ENCODE data around the gene ATP1B1.

DNA sequence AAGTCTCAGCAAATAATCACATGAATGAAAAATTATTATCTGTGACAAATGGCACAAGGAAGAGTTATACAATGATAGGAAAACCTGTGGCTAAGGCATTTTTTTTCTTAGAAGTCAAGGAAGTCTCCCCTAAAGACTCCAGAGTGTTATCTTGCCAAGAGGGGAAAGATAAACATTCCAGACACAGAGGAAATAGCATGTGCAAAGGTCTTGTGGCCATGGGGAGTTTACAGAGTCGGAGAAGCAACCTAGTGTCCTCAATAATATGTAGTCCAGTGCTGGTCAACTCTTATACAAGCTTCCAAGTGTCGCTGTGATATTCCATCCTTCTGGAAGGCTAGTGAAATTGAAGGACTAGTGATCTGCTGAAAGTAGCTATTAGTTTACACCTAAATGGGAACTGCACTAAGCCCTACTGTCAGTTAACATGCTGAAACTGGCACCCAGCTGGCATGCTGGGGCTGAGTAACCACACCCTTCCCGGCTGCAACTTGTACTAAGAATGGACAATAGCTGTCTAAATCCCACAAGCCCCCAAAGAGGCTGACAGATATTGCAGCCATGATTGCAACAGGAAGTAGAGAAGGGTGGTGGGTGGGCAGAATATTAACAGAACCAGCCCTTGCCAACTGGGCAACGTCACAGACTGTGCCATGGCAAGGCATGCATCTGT, 11.5 kb upstream of the ATP1B1 start:
- TF ChIP-seq, protein P1, sequence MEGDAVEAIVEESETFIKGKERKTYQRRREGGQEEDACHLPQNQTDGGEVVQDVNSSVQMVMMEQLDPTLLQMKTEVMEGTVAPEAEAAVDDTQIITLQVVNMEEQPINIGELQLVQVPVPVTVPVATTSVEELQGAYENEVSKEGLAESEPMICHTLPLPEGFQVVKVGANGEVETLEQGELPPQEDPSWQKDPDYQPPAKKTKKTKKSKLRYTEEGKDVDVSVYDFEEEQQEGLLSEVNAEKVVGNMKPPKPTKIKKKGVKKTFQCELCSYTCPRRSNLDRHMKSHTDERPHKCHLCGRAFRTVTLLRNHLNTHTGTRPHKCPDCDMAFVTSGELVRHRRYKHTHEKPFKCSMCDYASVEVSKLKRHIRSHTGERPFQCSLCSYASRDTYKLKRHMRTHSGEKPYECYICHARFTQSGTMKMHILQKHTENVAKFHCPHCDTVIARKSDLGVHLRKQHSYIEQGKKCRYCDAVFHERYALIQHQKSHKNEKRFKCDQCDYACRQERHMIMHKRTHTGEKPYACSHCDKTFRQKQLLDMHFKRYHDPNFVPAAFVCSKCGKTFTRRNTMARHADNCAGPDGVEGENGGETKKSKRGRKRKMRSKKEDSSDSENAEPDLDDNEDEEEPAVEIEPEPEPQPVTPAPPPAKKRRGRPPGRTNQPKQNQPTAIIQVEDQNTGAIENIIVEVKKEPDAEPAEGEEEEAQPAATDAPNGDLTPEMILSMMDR (conservative IDR thresholded peaks at IDR 0.05; ENCODE audit: low read depth in 2 of 2), result no peak
- no peak for TF ChIP-seq ZNF331 (CRISPR knock-in tag; IDR thresholded peaks at IDR 0.05; ENCODE audit: low read depth)
- TF ChIP-seq EZH2 (IDR thresholded peaks at IDR 0.05; ENCODE audit: low read depth, unreplicated experiment), result no peak
- TF ChIP-seq, protein P2, sequence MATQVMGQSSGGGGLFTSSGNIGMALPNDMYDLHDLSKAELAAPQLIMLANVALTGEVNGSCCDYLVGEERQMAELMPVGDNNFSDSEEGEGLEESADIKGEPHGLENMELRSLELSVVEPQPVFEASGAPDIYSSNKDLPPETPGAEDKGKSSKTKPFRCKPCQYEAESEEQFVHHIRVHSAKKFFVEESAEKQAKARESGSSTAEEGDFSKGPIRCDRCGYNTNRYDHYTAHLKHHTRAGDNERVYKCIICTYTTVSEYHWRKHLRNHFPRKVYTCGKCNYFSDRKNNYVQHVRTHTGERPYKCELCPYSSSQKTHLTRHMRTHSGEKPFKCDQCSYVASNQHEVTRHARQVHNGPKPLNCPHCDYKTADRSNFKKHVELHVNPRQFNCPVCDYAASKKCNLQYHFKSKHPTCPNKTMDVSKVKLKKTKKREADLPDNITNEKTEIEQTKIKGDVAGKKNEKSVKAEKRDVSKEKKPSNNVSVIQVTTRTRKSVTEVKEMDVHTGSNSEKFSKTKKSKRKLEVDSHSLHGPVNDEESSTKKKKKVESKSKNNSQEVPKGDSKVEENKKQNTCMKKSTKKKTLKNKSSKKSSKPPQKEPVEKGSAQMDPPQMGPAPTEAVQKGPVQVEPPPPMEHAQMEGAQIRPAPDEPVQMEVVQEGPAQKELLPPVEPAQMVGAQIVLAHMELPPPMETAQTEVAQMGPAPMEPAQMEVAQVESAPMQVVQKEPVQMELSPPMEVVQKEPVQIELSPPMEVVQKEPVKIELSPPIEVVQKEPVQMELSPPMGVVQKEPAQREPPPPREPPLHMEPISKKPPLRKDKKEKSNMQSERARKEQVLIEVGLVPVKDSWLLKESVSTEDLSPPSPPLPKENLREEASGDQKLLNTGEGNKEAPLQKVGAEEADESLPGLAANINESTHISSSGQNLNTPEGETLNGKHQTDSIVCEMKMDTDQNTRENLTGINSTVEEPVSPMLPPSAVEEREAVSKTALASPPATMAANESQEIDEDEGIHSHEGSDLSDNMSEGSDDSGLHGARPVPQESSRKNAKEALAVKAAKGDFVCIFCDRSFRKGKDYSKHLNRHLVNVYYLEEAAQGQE (IDR thresholded peaks at IDR 0.05; ENCODE audit: unreplicated experiment), result no peak
- TF ChIP-seq JUNB (IDR thresholded peaks at IDR 0.05; ENCODE audit: unreplicated experiment), result no peak
- no peak for TF ChIP-seq POLR2AphosphoS5 (IDR thresholded peaks at IDR 0.05; ENCODE audit: low read depth)
- TF ChIP-seq CREB1 (CRISPR knock-in tag; IDR thresholded peaks at IDR 0.05; ENCODE audit: low read depth), result no peak

All from GM23338 (cell line).